ENCODE data around the gene SELENOV. TPM values are rescaled to one million over a fixed set of nuclear protein-coding genes. Genes with fewer than 3 reads are reported as not detected.

Gene SELENOV
- total RNA-seq, 4 donors from 2014 or later: not detected

DNA sequence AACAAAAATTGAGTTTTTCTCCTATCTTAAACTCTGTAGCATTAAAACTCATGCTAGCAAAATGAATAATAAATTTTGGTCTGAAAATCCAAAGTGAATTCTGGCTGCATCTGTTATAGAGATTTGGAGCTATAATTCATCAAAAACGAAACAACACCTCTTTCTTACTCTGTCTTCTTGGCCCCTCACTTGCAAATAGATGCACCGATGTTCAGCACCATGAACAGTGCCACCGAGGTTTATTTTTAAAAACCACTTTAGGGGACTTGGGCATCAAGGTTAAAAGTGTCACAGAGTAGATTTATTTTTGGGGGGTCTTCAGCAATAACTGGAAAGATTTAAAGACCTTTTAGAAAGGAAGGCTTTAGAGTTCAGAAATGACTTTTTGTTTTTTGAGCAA, 51.1 kb downstream of the SELENOV start:
- H3K9me3 ChIP-seq: no peaks in the 10 kb centered on the region
- H3K4me3 ChIP-seq: no peak overlapping the region
- no peaks in the 10 kb centered on the region for H3K4me1 ChIP-seq
- DNase-seq (ENCODE audit: low spot score in 2 of 2): no peak
- WGBS: 41% methylated on average over 3 of the region's 3 CpGs
- TF ChIP-seq EP300 (IDR thresholded peaks at IDR 0.05) (no peak), POLR2AphosphoS5 (IDR thresholded peaks at IDR 0.05) (no peak), POLR2A (IDR thresholded peaks at IDR 0.05) (no peak)
- TF ChIP-seq, protein P1, sequence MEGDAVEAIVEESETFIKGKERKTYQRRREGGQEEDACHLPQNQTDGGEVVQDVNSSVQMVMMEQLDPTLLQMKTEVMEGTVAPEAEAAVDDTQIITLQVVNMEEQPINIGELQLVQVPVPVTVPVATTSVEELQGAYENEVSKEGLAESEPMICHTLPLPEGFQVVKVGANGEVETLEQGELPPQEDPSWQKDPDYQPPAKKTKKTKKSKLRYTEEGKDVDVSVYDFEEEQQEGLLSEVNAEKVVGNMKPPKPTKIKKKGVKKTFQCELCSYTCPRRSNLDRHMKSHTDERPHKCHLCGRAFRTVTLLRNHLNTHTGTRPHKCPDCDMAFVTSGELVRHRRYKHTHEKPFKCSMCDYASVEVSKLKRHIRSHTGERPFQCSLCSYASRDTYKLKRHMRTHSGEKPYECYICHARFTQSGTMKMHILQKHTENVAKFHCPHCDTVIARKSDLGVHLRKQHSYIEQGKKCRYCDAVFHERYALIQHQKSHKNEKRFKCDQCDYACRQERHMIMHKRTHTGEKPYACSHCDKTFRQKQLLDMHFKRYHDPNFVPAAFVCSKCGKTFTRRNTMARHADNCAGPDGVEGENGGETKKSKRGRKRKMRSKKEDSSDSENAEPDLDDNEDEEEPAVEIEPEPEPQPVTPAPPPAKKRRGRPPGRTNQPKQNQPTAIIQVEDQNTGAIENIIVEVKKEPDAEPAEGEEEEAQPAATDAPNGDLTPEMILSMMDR (IDR thresholded peaks at IDR 0.05): no peak
- H3K27ac ChIP-seq: no peak overlapping the region
- no peaks in the 10 kb centered on the region for H3K36me3 ChIP-seq
- H3K27me3 ChIP-seq: peaks cover 19% of the 10 kb centered on the region

DNA sequence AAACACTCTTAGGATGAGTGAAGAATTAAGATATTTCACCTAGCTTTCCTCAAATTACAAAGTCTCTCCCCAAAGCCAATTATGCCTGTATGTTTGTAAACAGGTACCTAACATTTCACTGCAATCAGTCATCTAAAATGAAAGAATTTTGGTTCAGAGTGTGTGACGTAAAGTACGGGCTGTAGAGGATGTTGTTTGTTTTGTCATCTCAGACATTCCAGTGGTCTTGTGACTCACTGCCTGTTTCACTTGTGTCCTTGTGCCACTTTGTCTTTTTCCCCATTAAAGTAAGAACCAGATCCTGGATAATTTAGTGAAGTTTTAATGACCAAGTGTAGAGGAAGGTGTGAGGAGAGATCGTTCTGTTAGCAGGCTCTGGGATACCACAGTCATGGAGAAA, 53.7 kb downstream of the SELENOV start:
- no peak for DNase-seq (ENCODE audit: low spot score in 2 of 2)
- Histone ChIP-seq H3K4me3 (no peak overlapping the region), H3K27ac (no peak overlapping the region), H3K36me3 (no peaks in the 10 kb centered on the region), H3K9me3 (no peaks in the 10 kb centered on the region), H3K4me1 (no peaks in the 10 kb centered on the region), H3K27me3 (peaks cover 19% of the 10 kb centered on the region)
- WGBS: 66% methylated on average over 3 of the region's 3 CpGs
- TF ChIP-seq POLR2A (IDR thresholded peaks at IDR 0.05): no peak
- no peak for TF ChIP-seq EP300 (IDR thresholded peaks at IDR 0.05)
- TF ChIP-seq, protein P1 (IDR thresholded peaks at IDR 0.05): no peak
- TF ChIP-seq POLR2AphosphoS5 (IDR thresholded peaks at IDR 0.05): no peak

Other genes with a start within 250 kb of the SELENOV start
- not detected for gene IFNL2, start 246.7 kb upstream of the SELENOV start, total RNA-seq
- gene IFNL1, start 218.7 kb upstream of the SELENOV start, total RNA-seq: not detected
- gene LRFN1, start 194.3 kb upstream of the SELENOV start, total RNA-seq: 1 to 10 TPM; 1.4 to 2.9 (median 2.0) TPM
- gene GMFG, start 179.1 kb upstream of the SELENOV start, total RNA-seq: 10 to 100 TPM in 1 of 4 donors, 1 to 10 TPM in 3; 1.9 to 16.2 (median 5.8) TPM
- 100 to 1,000 TPM; 104 to 166 (median 113) TPM for gene SAMD4B, start 172.7 kb upstream of the SELENOV start, total RNA-seq
- 10 to 100 TPM; 24.8 to 42.4 (median 35.4) TPM for gene PAF1, start 124.0 kb upstream of the SELENOV start, total RNA-seq
- gene MED29, start 123.8 kb upstream of the SELENOV start, total RNA-seq: 10 to 100 TPM; 36.3 to 57.8 (median 48.0) TPM
- gene ZFP36, start 108.3 kb upstream of the SELENOV start, total RNA-seq: 100 to 1,000 TPM; 426 to 850 (median 540) TPM
- gene PLEKHG2, start 102.5 kb upstream of the SELENOV start, total RNA-seq: 10 to 100 TPM in 1 of 4 donors, 1 to 10 TPM in 3; 6.4 to 29.9 (median 7.7) TPM
- gene RPS16, start 79.2 kb upstream of the SELENOV start, total RNA-seq: 1,000 to 10,000 TPM; 1,096 to 2,035 (median 1,787) TPM
- 100 to 1,000 TPM in 1 of 4 donors, 10 to 100 TPM in 3; 59.4 to 135 (median 75.4) TPM for gene SUPT5H, start 69.6 kb upstream of the SELENOV start, total RNA-seq
- 10 to 100 TPM; 44.9 to 57.9 (median 50.6) TPM for gene TIMM50, start 34.3 kb upstream of the SELENOV start, total RNA-seq
- not detected for gene DLL3, start 16.2 kb upstream of the SELENOV start, total RNA-seq
- 1 to 10 TPM in 2 of 4 donors, under 1 TPM in 2; 0.80 to 2.4 (median 1.2) TPM for gene EID2B, start 17.7 kb downstream of the SELENOV start, total RNA-seq
- 10 to 100 TPM in 2 of 4 donors, 1 to 10 TPM in 2; 7.5 to 14.5 (median 12.1) TPM for gene EID2, start 25.0 kb downstream of the SELENOV start, total RNA-seq
- gene LGALS13, start 87.4 kb downstream of the SELENOV start, total RNA-seq: not detected
- not detected for gene LGALS16, start 140.8 kb downstream of the SELENOV start, total RNA-seq
- gene LGALS14, start 189.3 kb downstream of the SELENOV start, total RNA-seq: not detected
- not detected for gene CLC, start 222.9 kb downstream of the SELENOV start, total RNA-seq